Ovary (tissue), 3 donors: ENCODE data around the gene ZMYND8.

Experiments used
- CTCF ChIP-seq, 3 donors: fragments of 450-650 bp in 2 of 3; fragments of 200-600 bp in 1 of 3; IDR thresholded peaks; one replicate each; pipeline versions ENCODE4 v1.5.1 to v1.8.0; 2016 to 2022; ENCODE audit warnings: antibody characterized with exemption in 3 of 3, mild to moderate bottlenecking in 1 of 3
- EP300 ChIP-seq: sonication (generic); formaldehyde crosslinking; IDR thresholded peaks from one replicate; pipeline ENCODE4 v1.6.1; 2017; ENCODE audit warnings: antibody characterized with exemption
- POLR2A ChIP-seq: fragments of 450-650 bp; IDR thresholded peaks from one replicate; pipeline ENCODE4 v1.6.1; 2017; ENCODE audit warnings: antibody characterized with exemption, mild to moderate bottlenecking, moderate library complexity
- donor health status: DM: no; HTN: no; CAD: no.

GRCh38 chr20:47309394-47309793, 47.1 kb downstream of the ZMYND8 start:
- TF ChIP-seq POLR2A, result no peak
- no peak for TF ChIP-seq CTCF (IDR thresholded peaks at IDR 0.05)
- no peak for TF ChIP-seq EP300
